Measurements from ENCODE around the gene TAAR5. TPM values are rescaled to one million over a fixed set of nuclear protein-coding genes. Genes with fewer than 3 reads are reported as not detected.
"Not testable (repeated sequence)": the region's sequence is repeated elsewhere in the genome, so short reads cannot be mapped to it uniquely, and the experiment has no call there.

Gene TAAR5
- polyA plus RNA-seq, 1 experiment: not detected

DNA sequence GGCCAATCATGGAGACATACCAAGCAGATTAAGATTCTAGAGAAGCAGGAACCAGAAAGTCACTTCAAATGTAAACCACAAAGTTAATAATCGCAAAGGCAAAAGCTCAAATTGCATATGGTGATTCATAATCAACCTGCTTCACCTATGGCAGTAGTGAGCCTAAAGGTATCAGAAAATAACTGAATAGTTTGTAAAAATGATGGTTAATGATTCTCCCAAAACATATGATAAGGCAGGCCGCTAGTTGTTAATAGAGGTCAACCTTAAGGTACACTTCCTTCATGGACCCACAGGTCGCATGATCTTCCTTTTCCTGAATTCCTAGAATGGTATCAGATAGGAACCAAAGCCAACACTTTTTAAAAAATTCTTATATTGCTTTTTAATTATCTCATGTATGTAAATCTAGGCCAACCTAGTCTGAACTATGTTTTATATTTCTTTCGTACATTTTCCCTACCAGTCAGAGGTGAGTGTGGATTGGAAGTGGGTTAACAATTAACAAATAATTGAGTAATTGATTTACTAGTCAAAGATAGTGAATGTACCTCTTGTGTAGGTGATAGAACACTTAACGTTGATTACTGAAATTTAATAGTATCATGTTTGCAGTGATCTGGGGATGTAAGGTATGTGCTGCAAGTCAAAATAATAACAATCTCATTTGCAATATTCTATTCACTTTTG lies 18.1 kb upstream of the TAAR5 start:
- no peak for DNase-seq (ENCODE audit: low read depth)
- POLR2A ChIA-PET: no interaction called here
- TF ChIP-seq, protein P1, sequence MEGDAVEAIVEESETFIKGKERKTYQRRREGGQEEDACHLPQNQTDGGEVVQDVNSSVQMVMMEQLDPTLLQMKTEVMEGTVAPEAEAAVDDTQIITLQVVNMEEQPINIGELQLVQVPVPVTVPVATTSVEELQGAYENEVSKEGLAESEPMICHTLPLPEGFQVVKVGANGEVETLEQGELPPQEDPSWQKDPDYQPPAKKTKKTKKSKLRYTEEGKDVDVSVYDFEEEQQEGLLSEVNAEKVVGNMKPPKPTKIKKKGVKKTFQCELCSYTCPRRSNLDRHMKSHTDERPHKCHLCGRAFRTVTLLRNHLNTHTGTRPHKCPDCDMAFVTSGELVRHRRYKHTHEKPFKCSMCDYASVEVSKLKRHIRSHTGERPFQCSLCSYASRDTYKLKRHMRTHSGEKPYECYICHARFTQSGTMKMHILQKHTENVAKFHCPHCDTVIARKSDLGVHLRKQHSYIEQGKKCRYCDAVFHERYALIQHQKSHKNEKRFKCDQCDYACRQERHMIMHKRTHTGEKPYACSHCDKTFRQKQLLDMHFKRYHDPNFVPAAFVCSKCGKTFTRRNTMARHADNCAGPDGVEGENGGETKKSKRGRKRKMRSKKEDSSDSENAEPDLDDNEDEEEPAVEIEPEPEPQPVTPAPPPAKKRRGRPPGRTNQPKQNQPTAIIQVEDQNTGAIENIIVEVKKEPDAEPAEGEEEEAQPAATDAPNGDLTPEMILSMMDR (IDR thresholded peaks at IDR 0.05; ENCODE audit: insufficient read depth, low read depth, low read length): no peak

DNA sequence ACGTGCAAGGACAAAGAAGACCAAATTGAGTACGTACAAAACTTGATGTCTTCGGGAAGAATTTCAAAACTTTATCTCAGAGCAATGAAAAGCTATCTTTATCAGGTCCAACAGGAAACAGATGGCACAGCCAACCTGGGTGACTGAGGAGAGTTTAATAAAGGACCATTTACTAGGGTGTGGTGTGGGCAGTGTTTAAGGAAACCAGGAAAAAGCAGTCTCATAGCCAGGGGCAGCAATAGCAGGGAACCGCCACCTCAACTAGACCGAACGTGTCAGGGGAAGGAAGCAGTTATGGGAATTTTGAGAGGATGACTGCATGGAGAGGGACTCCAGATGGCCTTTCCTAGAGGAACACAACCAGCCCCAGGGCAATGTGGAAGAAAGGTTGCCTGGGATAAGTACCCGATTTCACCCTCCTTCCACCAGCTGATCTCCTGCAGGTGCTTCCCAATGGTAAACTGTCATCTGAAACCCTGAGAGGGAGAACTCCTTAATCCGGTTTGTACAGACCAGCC lies 15.2 kb upstream of the TAAR5 start:
- H3K27me3 ChIP-seq (ENCODE audit: control insufficient read depth, insufficient read depth, low read length): no peaks in the 10 kb centered on the region
- CTCF ChIA-PET: no interaction called here
- no peak for DNase-seq (ENCODE audit: low read depth)
- no peak overlapping the region for H3K4me3 ChIP-seq (ENCODE audit: low read depth, low read length)
- H3K36me3 ChIP-seq (ENCODE audit: control insufficient read depth, insufficient read depth, low read length): no peaks in the 10 kb centered on the region
- TF ChIP-seq, protein P1 (IDR thresholded peaks at IDR 0.05; ENCODE audit: insufficient read depth, low read depth, low read length): no peak
- POLR2A ChIA-PET: no interaction called here

More for the DNA sequence above, 18.1 kb upstream of the TAAR5 start:
- CTCF ChIA-PET: no interaction called here
- Histone ChIP-seq H3K27me3 (ENCODE audit: control insufficient read depth, insufficient read depth, low read length) (no peaks in the 10 kb centered on the region), H3K36me3 (ENCODE audit: control insufficient read depth, insufficient read depth, low read length) (no peaks in the 10 kb centered on the region), H3K4me3 (ENCODE audit: low read depth, low read length) (no peak overlapping the region)

DNA sequence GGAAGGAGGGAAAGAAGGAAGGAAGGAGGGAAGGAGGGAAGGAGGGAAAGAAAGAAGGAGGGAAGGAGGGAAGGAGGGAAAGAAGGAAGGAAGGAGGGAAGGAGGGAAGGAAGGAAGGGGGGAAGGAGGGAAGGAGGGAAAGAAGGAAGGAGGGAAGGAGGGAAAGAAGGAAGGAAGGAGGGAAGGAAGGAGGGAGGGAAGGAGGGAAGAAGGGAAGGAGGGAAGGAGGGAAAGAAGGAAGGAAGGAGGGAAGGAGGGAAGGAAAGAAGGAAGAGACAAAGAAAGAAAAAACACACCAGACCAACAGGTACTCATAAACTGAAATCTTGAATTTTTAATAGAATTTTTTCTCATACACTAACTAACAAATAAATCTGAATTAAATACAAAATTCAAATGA lies 11.4 kb upstream of the TAAR5 start:
- DNase-seq (ENCODE audit: low read depth); H3K36me3 ChIP-seq (ENCODE audit: control insufficient read depth, insufficient read depth, low read length); H3K4me3 ChIP-seq (ENCODE audit: low read depth, low read length); CTCF ChIA-PET; POLR2A ChIA-PET; H3K27me3 ChIP-seq (ENCODE audit: control insufficient read depth, insufficient read depth, low read length): not testable (repeated sequence)

DNA sequence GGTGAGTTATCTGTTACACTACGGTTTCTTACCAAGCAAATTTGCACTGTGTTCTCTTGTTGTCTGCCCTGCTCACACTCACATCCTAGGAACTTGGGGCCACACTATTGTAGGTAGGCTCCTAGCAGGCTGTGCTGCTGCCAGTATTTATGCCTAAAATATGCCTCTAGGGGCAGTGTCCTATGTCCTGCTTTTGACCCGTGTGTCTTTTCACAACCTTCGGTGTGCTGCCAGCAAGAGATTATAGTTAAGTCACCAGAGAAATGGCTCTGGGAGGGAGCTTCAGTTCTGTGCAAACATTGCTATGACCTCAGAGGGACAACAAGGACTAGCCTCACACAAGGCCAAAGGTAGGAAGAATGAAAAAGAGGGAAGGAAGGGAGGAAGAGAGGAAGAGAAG lies 8.9 kb upstream of the TAAR5 start:
- CTCF ChIA-PET: no interaction called here
- TF ChIP-seq, protein P1 (IDR thresholded peaks at IDR 0.05; ENCODE audit: insufficient read depth, low read depth, low read length): 0 out of 2 replicates have a peak, but pooled peaks have one; percentile 16
- DNase-seq (ENCODE audit: low read depth): no peak
- no peaks in the 10 kb centered on the region for H3K36me3 ChIP-seq (ENCODE audit: control insufficient read depth, insufficient read depth, low read length)
- H3K27me3 ChIP-seq (ENCODE audit: control insufficient read depth, insufficient read depth, low read length): no peaks in the 10 kb centered on the region
- POLR2A ChIA-PET: no interaction called here
- H3K4me3 ChIP-seq (ENCODE audit: low read depth, low read length): no peak overlapping the region

DNA sequence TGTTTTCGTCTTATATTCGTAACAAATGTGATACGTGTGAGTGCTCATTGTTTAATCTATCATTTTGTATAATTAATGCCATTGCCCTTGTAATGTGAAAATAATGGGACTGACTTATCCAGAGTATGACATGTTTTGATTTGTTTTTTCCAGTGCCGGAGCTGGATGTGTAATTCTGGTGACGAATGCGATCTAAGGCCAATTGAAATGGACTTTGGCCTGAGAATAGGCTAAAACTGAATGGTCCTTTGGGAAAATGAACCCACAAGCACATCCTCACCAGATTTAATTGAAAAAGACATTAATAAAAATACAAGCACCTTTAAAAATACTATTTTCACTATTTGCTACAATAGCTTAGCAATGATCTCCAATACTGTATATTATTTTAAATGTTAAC lies 6.7 kb upstream of the TAAR5 start:
- TF ChIP-seq, protein P1 (IDR thresholded peaks at IDR 0.05; ENCODE audit: insufficient read depth, low read depth, low read length): no peak
- CTCF ChIA-PET: no interaction called here
- POLR2A ChIA-PET: no interaction called here

DNA sequence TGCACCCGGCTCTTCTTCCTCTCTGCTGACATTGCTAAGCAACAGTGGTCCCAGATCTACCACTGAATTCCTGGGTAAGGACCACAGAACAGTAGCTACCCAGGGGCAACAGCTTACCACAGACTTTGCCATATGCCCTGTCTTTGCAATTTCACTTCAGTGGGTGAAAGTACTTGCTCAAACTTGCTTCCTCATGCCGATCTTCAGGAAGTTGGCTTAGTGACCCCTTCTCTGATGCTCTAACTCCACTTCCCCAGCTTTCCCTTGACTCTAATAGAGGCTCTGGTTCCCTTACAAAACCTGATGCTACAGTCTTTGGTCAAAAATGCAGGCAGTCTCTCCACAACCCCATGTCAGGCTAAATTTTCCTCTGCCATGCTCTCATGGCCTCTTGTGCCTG lies 3.3 kb upstream of the TAAR5 start:
- TF ChIP-seq, protein P1 (IDR thresholded peaks at IDR 0.05; ENCODE audit: insufficient read depth, low read depth, low read length): no peak
- no peaks in the 10 kb centered on the region for H3K36me3 ChIP-seq (ENCODE audit: control insufficient read depth, insufficient read depth, low read length)
- H3K27me3 ChIP-seq (ENCODE audit: control insufficient read depth, insufficient read depth, low read length): no peaks in the 10 kb centered on the region; the same call in 1 of the 2 replicates
- DNase-seq (ENCODE audit: low read depth): no peak
- H3K4me3 ChIP-seq (ENCODE audit: low read depth, low read length): no peak overlapping the region
- ChIA-PET POLR2A (no interaction called here), CTCF (no interaction called here)

More for the DNA sequence above, 6.7 kb upstream of the TAAR5 start:
- no peak for DNase-seq (ENCODE audit: low read depth)
- Histone ChIP-seq H3K36me3 (ENCODE audit: control insufficient read depth, insufficient read depth, low read length) (no peaks in the 10 kb centered on the region), H3K27me3 (ENCODE audit: control insufficient read depth, insufficient read depth, low read length) (no peaks in the 10 kb centered on the region; the same call in 1 of the 2 replicates), H3K4me3 (ENCODE audit: low read depth, low read length) (no peak overlapping the region)
